ENCODE measurements around the gene ZKSCAN4.

Gene ZKSCAN4

DNA sequence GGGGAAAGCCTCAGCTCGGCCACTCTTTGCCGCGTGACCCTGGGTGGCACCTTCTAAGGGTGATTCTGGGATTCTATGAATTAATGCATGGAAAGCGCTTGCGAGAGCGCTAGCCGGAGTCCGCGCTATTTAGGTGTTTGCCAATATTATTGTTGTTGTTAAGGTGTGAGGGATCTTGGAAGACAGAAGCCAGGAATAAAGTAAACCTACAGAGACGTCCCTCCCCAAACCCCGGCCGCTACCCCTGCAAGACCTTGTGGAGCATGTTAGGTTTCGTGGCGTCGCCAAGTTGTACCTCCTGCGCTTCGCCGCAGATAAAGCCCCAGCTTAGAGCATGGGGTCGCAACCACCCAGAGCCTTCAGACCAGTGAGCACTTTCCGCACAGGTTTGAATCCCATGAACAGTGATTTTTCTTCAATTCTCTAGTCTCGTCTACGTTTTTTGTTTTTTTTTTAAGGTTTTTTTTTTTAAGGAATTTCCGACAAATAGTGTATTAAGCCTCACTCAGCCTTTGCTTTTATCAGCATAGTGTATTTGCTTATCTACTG is 43.9 kb downstream of the ZKSCAN4 start:
- DNase-seq (ENCODE audit: low spot score), result no peak

DNA sequence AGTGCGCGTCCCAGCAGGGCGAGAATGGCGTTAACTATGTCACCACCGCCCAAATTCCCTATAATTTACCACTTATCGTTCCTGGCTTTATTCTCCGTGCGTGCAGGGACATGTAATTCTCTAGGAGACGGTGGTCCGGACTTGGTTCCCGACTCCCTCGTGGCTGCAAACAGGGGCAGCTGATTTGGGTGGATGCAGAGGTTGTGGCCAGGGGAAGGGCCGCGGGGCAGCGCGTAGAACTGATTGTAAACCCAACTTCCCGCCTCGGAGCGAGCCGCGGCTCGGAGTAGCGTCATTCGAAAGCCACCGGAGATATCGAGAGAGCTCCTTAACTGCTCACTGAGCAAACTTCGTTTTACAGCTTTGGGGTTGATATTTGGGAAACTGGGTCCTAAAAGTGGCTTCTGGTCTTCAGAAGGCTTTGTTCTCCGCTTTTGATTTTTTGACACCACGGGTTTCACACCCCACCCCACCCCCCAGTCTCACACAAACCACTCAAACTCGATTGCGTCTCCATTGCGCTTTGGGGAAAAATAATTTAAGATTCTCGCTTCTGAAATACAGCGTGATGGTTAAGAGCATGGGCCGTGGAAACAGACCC is 44.5 kb downstream of the ZKSCAN4 start:
- no peak for DNase-seq (ENCODE audit: low spot score)

DNA sequence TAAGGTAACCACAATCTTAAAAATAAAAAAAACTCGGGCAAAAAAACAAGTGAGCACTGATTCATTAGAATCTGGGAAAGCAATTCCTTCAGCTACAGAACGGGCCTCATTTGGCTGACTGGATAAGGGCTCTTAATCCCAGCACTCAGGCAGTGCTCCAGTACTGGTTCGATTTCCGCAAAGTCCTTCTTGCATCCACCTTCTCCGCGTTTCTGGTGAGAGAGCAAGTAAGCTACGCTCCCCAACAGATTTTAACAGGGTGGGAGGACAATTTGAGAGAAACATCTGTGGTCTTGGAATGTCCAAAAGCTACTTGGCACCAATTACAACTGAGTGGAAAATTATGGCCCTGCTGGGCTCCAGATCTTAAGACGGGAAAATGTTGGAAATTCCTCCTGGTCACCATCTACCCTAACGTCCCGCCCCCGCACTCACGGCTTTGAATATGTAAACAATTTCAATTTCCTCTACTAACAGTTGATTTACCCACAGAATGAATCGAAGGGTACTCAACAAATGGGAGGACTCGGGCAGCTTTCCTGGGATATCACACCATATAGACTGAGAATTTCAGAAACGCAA is 45.0 kb downstream of the ZKSCAN4 start:
- no peak for DNase-seq (ENCODE audit: low spot score)

DNA sequence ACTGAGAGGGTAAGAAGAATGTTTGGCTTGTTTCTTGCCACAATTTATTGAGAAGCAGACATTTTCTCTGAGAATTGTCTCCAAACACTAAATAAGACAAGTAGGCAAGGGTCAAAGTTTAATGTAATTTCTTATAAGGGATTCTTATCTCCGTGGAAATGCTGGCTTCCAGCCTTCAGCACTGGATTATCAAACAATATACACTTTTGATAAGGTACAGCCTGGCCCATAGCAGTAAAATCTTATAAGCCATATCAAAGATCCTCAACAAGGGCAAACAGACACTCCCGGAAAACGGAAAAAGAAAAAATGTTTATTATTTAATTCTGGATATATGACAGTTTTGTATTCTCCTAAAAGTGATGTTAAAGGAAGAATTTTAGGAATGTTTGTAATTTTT is 45.5 kb downstream of the ZKSCAN4 start:
- no peak for DNase-seq (ENCODE audit: low spot score)

DNA sequence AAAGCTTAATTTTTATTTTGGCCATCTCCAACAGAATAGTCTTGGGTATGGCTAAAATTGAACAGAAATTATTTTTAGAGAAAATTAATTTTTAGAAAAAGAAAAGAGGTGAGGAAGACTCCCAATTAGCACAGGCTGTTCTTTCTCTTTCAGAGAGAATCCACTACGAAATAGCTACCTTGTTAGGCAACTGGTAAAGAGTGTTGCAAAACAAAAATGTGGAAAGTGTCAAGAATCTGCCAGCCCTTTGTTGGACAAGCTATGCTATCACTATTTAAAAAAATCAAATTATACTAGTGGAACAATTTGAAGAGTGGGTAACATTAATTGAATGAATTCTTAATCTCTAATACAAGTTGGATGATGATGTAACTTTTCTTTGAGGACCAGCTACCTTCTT is 46.2 kb downstream of the ZKSCAN4 start:
- DNase-seq (ENCODE audit: low spot score), result no peak

DNA sequence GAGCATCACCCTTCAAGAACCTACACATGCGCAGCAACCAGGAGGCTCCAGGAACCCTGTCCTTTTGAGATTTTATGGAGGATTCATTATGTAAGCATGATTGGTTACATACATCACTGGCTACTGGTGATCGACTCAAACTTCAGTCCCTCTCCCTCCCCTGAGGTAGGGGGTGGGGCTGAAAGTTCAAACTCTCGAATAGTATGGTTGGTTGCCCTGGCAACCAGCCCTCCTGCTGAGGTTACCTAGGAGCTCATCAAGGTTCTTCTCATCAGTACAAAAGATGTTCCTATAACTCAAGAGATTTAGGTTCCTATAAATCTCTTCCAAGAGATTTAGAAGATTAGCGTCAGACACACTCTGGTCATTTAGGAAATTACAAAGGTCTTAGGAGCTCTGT is 48.9 kb downstream of the ZKSCAN4 start:
- no peak for DNase-seq (ENCODE audit: low spot score)

DNA sequence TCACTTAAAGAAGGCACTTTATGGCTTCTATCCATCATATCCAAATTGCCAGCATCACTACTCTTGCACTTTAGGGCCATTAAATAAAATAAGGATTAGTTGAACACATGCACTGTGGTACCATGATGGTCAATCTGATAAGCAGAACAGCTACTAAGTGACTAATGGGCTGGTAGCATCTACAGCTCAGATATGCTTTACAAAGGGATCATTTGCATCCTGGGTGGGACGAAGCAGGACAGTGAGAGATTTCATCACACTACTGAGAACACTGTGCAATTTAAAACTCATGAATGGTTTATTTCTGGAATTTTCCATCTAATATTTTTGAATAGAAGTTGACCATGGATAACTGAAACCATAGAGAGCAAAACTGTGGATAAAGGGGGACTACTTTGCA is 52.0 kb downstream of the ZKSCAN4 start:
- no peak for DNase-seq (ENCODE audit: low spot score)

All from RKO (cell line).